B cell (primary cell): ENCODE data around the gene OR5D13. TPM values are rescaled to one million over a fixed set of nuclear protein-coding genes. Genes with fewer than 3 reads are reported as not detected.

Experiments used
- ATAC-seq: fragments of 200-7000 bp; cut with Tn5 transposase; one replicate; pipeline ENCODE4 v1.10.0; 2021; ENCODE audit warnings: low read depth, mild to moderate bottlenecking, moderate number of reproducible peaks, moderate library complexity
- CTCF ChIA-PET: fragments of 350-600 bp; sonication (Branson Sonifier 250); formaldehyde crosslinking; loops from one replicate; lab custom pipeline; 2021; ENCODE audit warnings: antibody characterized with exemption, inconsistent platforms; lab: Charles Lee
- POLR2A ChIA-PET: fragments of 350-600 bp; sonication (Branson Sonifier 250); formaldehyde crosslinking; loops from one replicate; lab custom pipeline; 2021; ENCODE audit warnings: antibody characterized with exemption; lab: Charles Lee
- DNase-seq: peaks from one replicate; pipeline ENCODE4 v3.0.0; 2013
- H2AFZ ChIP-seq: 2 replicates; pipeline ENCODE4 v1.6.1; 2012; ENCODE audit warnings: mild to moderate bottlenecking, low read depth, low read length; ENCODE audit not compliant: insufficient read depth, poor library complexity, severe bottlenecking
- H3K27ac ChIP-seq, 2 donors: 1 replicate in 1 of 2; 2 replicates in 1 of 2; pipeline ENCODE4 v1.5.1; 2012 to 2013; ENCODE audit warnings: low read length in 2 of 2, mild to moderate bottlenecking in 2 of 2, moderate library complexity in 1 of 2
- H3K27me3 ChIP-seq, 4 experiments: fragments of 200-600 bp in 1 of 4; sonication (generic) in 1 of 4; replicated peaks in 1 of 4; 1 replicate in 2 of 4; 2 replicates in 2 of 4; pipeline versions ENCODE4 v1.6.1 to v1.7.0; 2013 to 2016; ENCODE audit warnings: low read length in 3 of 4, mild to moderate bottlenecking in 2 of 4, mixed read lengths in 1 of 4, moderate library complexity in 1 of 4; ENCODE audit not compliant: insufficient read depth in 4 of 4, control insufficient read depth in 3 of 4; ENCODE audit errors: control extremely low read depth in 1 of 4
- H3K36me3 ChIP-seq, 2 experiments: replicated peaks in 1 of 2; 1 replicate in 1 of 2; 2 replicates in 1 of 2; pipeline versions ENCODE4 v1.6.1 to v1.7.1; 2013; ENCODE audit warnings: low read length in 1 of 2; ENCODE audit not compliant: insufficient read depth in 2 of 2, control insufficient read depth in 1 of 2; ENCODE audit errors: control extremely low read depth in 1 of 2, extremely low read depth in 1 of 2
- H3K4me1 ChIP-seq, 2 donors: fragments of 200-600 bp in 1 of 2; sonication (generic) in 1 of 2; 1 replicate in 1 of 2; 2 replicates in 1 of 2; pipeline versions ENCODE4 v1.5.1 to v1.6.1; 2013 to 2017; ENCODE audit warnings: low read length in 2 of 2; ENCODE audit not compliant: control insufficient read depth in 2 of 2, insufficient read depth in 2 of 2
- H3K4me2 ChIP-seq: replicated peaks from 2 replicates; pipeline ENCODE3; 2012; ENCODE audit warnings: mild to moderate bottlenecking, low read depth, low read length; ENCODE audit not compliant: poor library complexity, severe bottlenecking
- H3K4me3 ChIP-seq, 5 experiments: fragments of 200-600 bp in 1 of 5; sonication (generic) in 1 of 5; 1 replicate in 3 of 5; 2 replicates in 2 of 5; pipeline versions ENCODE4 v1.5.1 to v1.7.0; 2011 to 2016; ENCODE audit warnings: low read length in 4 of 5, mild to moderate bottlenecking in 4 of 5, low read depth in 2 of 5, control low read depth in 1 of 5, moderate library complexity in 1 of 5; ENCODE audit not compliant: insufficient read depth in 1 of 5; ENCODE audit errors: control extremely low read depth in 1 of 5, extremely low read depth in 1 of 5
- H3K79me2 ChIP-seq: fragments of 200-600 bp; sonication (generic); one replicate; pipeline ENCODE4 v1.6.0; 2016; ENCODE audit warnings: low read length; ENCODE audit not compliant: control insufficient read depth, insufficient read depth
- H3K9ac ChIP-seq: fragments of 200-600 bp; sonication (generic); 2 replicates; pipeline ENCODE4 v1.6.1; 2017; ENCODE audit warnings: mild to moderate bottlenecking, low read length, moderate library complexity
- H3K9me3 ChIP-seq, 3 donors: one replicate each; pipeline versions ENCODE4 v1.6.1 to v1.7.1; 2013; ENCODE audit warnings: low read length in 2 of 3; ENCODE audit not compliant: control insufficient read depth in 2 of 3, insufficient read depth in 1 of 3; ENCODE audit errors: control extremely low read depth in 1 of 3
- H4K20me1 ChIP-seq: 2 replicates; pipeline ENCODE4 v1.6.0; 2012; ENCODE audit warnings: mild to moderate bottlenecking, low read length; ENCODE audit not compliant: insufficient read depth, control insufficient read depth, poor library complexity, severe bottlenecking
- H3K27ac Mint-ChIP-seq: one replicate; pipeline ENCODE4 v1.8.0; 2021; ENCODE audit warnings: mixed read lengths
- H3K27me3 Mint-ChIP-seq: one replicate; pipeline ENCODE4 v1.8.0; 2021; ENCODE audit warnings: mixed read lengths
- H3K4me1 Mint-ChIP-seq: one replicate; pipeline ENCODE4 v1.8.0; 2021; ENCODE audit warnings: mixed read lengths
- H3K4me3 Mint-ChIP-seq: one replicate; pipeline ENCODE4 v1.8.0; 2021; ENCODE audit warnings: mixed read lengths
- H3K9me3 Mint-ChIP-seq: one replicate; pipeline ENCODE4 v1.8.0; 2022; ENCODE audit warnings: mixed read lengths; ENCODE audit not compliant: insufficient read depth
- EZH2 ChIP-seq: IDR thresholded peaks from 2 replicates; pipeline ENCODE4 v1.6.1; 2012; ENCODE audit warnings: borderline replicate concordance, low read depth, mild to moderate bottlenecking, moderate library complexity, low read length; ENCODE audit not compliant: insufficient read depth, poor library complexity, severe bottlenecking
- WGBS: methylation state at CpG from one replicate; pipeline ENCODE4 v1.1.5; 2013; ENCODE audit warnings: missing lambda C conversion rate; ENCODE audit not compliant: insufficient coverage; 5-methylcytosine and 5-hydroxymethylcytosine counted together
- intact Hi-C: fragments of 100-400 bp; cut with micrococcal nuclease; formaldehyde crosslinking; loops from one replicate; pipeline ENCODE4 v1.10.0; 2022
- polyA plus RNA-seq: library from polyadenylated mRNA; depleted of rRNA; stranded (reverse); fragments of >200 nt; gene quantifications from 2 replicates; pipeline ENCODE4 v1.2.3, GENCODE V29; 2012
- total RNA-seq, 2 donors: library from RNA; stranded (reverse); fragments of 120-200 nt in 1 of 2; gene quantifications; 1 replicate in 1 of 2; 2 replicates in 1 of 2; pipeline versions ENCODE4 v1.2.3 to v1.2.4, GENCODE V29; 2013 to 2022
- TF ChIP-seq, protein P1 (sequence below): fragments of 200-600 bp; IDR thresholded peaks from one replicate; pipeline ENCODE4 v1.8.0; 2022; ENCODE audit warnings: antibody characterized with exemption, mild to moderate bottlenecking

Gene OR5D13
- total and polyA plus RNA-seq, 2 donors (not counting 1 experiment from before 2014, with no cell fraction given): not detected

DNA sequence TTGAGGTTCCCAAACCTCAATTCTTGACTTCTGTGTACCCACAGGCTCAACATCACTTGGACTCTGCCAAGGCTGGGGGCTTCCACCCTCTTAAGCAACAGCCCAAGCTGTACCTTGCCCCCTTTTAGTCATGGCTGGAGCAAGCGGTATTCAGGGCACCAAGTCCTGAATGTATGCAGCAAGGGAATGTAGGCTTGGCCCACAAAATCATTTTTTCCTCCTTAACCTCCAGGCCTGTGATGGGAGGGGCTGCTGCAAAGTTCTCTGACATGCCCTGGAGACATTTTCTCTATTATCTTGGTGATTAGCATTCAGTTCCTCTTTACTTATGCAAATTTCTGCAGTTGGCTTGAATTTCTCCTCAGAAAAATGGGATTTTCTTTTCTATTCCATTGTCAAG lies 33.0 kb downstream of the OR5D13 start:
- H3K9ac ChIP-seq: no peak overlapping the region
- no peaks in the 10 kb centered on the region for H4K20me1 ChIP-seq
- no peak overlapping the region for H2AFZ ChIP-seq
- Mint-ChIP-seq H3K27me3 (no peaks in the 10 kb centered on the region), H3K4me1 (no peaks in the 10 kb centered on the region), H3K9me3 (peaks cover 11% of the 10 kb centered on the region), H3K27ac (no peak overlapping the region), H3K4me3 (no peak overlapping the region)
- DNase-seq (no peak), ATAC-seq (no peak)
- no peak overlapping the region for H3K4me3 ChIP-seq
- no peak overlapping the region for H3K27ac ChIP-seq
- H3K79me2 ChIP-seq: no peaks in the 10 kb centered on the region
- TF ChIP-seq, protein P1, sequence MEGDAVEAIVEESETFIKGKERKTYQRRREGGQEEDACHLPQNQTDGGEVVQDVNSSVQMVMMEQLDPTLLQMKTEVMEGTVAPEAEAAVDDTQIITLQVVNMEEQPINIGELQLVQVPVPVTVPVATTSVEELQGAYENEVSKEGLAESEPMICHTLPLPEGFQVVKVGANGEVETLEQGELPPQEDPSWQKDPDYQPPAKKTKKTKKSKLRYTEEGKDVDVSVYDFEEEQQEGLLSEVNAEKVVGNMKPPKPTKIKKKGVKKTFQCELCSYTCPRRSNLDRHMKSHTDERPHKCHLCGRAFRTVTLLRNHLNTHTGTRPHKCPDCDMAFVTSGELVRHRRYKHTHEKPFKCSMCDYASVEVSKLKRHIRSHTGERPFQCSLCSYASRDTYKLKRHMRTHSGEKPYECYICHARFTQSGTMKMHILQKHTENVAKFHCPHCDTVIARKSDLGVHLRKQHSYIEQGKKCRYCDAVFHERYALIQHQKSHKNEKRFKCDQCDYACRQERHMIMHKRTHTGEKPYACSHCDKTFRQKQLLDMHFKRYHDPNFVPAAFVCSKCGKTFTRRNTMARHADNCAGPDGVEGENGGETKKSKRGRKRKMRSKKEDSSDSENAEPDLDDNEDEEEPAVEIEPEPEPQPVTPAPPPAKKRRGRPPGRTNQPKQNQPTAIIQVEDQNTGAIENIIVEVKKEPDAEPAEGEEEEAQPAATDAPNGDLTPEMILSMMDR: no peak
- TF ChIP-seq EZH2: no peak
- no peak overlapping the region for H3K4me2 ChIP-seq
- ChIA-PET CTCF (no interaction called here), POLR2A (no interaction called here)
- no peaks in the 10 kb centered on the region for H3K36me3 ChIP-seq
- peaks cover 0 to 8% (median 1%) of the 10 kb centered on the region in 3 donors for H3K9me3 ChIP-seq
- intact Hi-C loops: no loop called here
- no peaks in the 10 kb centered on the region for H3K27me3 ChIP-seq
- no peaks in the 10 kb centered on the region for H3K4me1 ChIP-seq
- WGBS: no CpG with 5 or more reads among the region's 1 CpG

DNA sequence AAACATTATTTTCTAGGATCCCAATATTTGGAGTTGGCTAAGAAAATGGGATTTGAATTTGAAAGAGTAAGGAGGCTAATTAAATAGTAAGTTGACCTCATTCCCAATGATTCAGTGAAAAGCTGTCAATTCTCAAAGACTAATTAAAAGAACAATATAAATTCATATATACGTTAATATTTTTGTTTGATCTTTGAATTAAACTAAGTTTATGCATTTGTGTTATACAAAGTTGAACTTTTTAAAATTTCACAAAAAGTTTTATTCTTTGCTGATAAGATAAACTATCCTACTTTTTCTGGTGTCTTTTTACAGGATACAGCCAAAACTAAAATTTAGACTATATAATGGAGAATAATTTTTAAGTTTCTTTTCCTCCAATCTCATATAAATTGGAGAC lies 37.8 kb downstream of the OR5D13 start, which contains the start of gene OR5L1:
Gene OR5L1, plus strand, starts transcription at position 301 of the 400 bp plus-strand sequence. CDS start 100 bp downstream, outside the sequence.
- Mint-ChIP-seq H3K4me3 (no peak within 1 kb of the TSS), H3K4me1 (no peaks in the 10 kb centered on the region), H3K27me3 (no peaks in the 10 kb centered on the region), H3K9me3 (peaks cover 9% of the 10 kb centered on the region), H3K27ac (no peak within 1 kb of the TSS)
- WGBS: no CpG with 5 or more reads among the region's 1 CpG
- Histone ChIP-seq H3K9ac (no peak within 1 kb of the TSS), H3K4me2 (no peak within 1 kb of the TSS), H3K9me3 (peaks cover 0 to 3% (median 1%) of the 10 kb centered on the region in 3 donors), H3K36me3 (no peaks in the 10 kb centered on the region), H3K4me3 (no peak within 1 kb of the TSS), H3K27me3 (no peaks in the 10 kb centered on the region), H3K27ac (no peak within 1 kb of the TSS), H3K79me2 (no peaks in the 10 kb centered on the region), H4K20me1 (no peaks in the 10 kb centered on the region), H2AFZ (no peak within 1 kb of the TSS), H3K4me1 (no peaks in the 10 kb centered on the region)
- CTCF ChIA-PET: no interaction called here
- intact Hi-C loops: no loop called here
- POLR2A ChIA-PET: no interaction called here
- DNase-seq (no peak), ATAC-seq (no peak)
- TF ChIP-seq, protein P1: no peak
- TF ChIP-seq EZH2: no peak
